Neural cell (in vitro differentiated cells): ENCODE measurements around the gene GALNT13. TPM values are rescaled to one million over a fixed set of nuclear protein-coding genes. Genes with fewer than 3 reads are reported as not detected.

Experiments
- H2AFZ ChIP-seq: fragments of 200-600, 300-800 bp; sonication (generic), shearing (Covaris generic); 2 replicates; pipeline ENCODE4 v1.6.0; 2014; ENCODE audit warnings: low read depth, mild to moderate bottlenecking, antibody characterized with exemption, low read length, moderate library complexity
- H3F3A ChIP-seq: fragments of 200-600 bp; shearing (Covaris generic); 2 replicates; pipeline ENCODE4 v1.6.1; 2016; ENCODE audit warnings: mild to moderate bottlenecking, moderate library complexity, mixed read lengths, antibody characterized with exemption, low read length; ENCODE audit not compliant: insufficient read depth, poor library complexity, severe bottlenecking
- H3K27ac ChIP-seq: fragments of 200-600, 300-800 bp; sonication (generic), shearing (Covaris generic); 2 replicates; pipeline ENCODE4 v1.5.1; 2014; ENCODE audit warnings: mild to moderate bottlenecking, low read length, moderate library complexity
- H3K27me3 ChIP-seq: fragments of 300-800, 200-600 bp; sonication (generic), shearing (Covaris generic); 2 replicates; pipeline ENCODE4 v1.6.0; 2014; ENCODE audit warnings: mild to moderate bottlenecking, low read depth, low read length, moderate library complexity; ENCODE audit not compliant: insufficient read depth
- H3K36me3 ChIP-seq: fragments of 300-800, 200-600 bp; sonication (generic), shearing (Covaris generic); 2 replicates; pipeline ENCODE4 v1.5.1; 2014; ENCODE audit warnings: mild to moderate bottlenecking, antibody characterized with exemption, low read length, moderate library complexity; ENCODE audit not compliant: insufficient read depth
- H3K4me2 ChIP-seq: fragments of 300-800, 200-600 bp; sonication (generic), shearing (Covaris generic); 2 replicates; pipeline ENCODE4 v1.6.0; 2014; ENCODE audit warnings: mild to moderate bottlenecking, low read length
- H3K4me3 ChIP-seq: fragments of 300-800, 200-600 bp; sonication (generic), shearing (Covaris generic); 2 replicates; pipeline ENCODE4 v1.5.1; 2014; ENCODE audit warnings: mild to moderate bottlenecking, low read length, moderate library complexity
- H3K79me2 ChIP-seq: fragments of 200-600 bp; shearing (Covaris generic); replicated peaks from 2 replicates; pipeline ENCODE4 v1.6.0; 2014; ENCODE audit warnings: mild to moderate bottlenecking, low read length, moderate library complexity; ENCODE audit not compliant: insufficient read depth
- H3K9ac ChIP-seq: fragments of 300-800, 200-600 bp; sonication (generic), shearing (Covaris generic); 2 replicates; pipeline ENCODE4 v1.6.1; 2016; ENCODE audit warnings: mild to moderate bottlenecking, low read length, mixed read lengths
- H3K9me2 ChIP-seq: fragments of 200-600 bp; shearing (Covaris generic); 2 replicates; pipeline ENCODE4 v1.6.1; 2016; ENCODE audit warnings: mild to moderate bottlenecking, low read length, mixed read lengths; ENCODE audit not compliant: insufficient read depth
- H3K9me3 ChIP-seq: fragments of 200-600, 300-800 bp; sonication (generic), shearing (Covaris generic); 2 replicates; pipeline ENCODE4 v1.6.1; 2016; ENCODE audit warnings: mild to moderate bottlenecking, mixed run types, low read length, moderate library complexity, mixed read lengths
- H4K20me1 ChIP-seq: fragments of 200-600 bp; shearing (Covaris generic); 2 replicates; pipeline ENCODE4 v1.6.1; 2016; ENCODE audit warnings: mild to moderate bottlenecking, mixed run types; ENCODE audit not compliant: insufficient read depth
- CTCF ChIP-seq: fragments of 450-650 bp; IDR thresholded peaks from 2 replicates; pipeline ENCODE4 v1.5.1; 2014; ENCODE audit warnings: antibody characterized with exemption, mild to moderate bottlenecking, moderate library complexity; ENCODE audit not compliant: poor library complexity, severe bottlenecking
- EP300 ChIP-seq: fragments of 450-650 bp; conservative IDR thresholded peaks from 2 replicates; pipeline ENCODE4 v1.6.1; 2014; ENCODE audit warnings: antibody characterized with exemption, mild to moderate bottlenecking, moderate library complexity; ENCODE audit not compliant: poor library complexity, severe bottlenecking
- EZH2 ChIP-seq: fragments of 200-600, 300-800 bp; shearing (Covaris generic), sonication (generic); IDR thresholded peaks from 2 replicates; pipeline ENCODE4 v1.6.1; 2014; ENCODE audit warnings: antibody characterized with exemption, low read length, borderline replicate concordance, mild to moderate bottlenecking; ENCODE audit not compliant: insufficient read depth, poor library complexity, severe bottlenecking
- MXI1 ChIP-seq: fragments of 450-650 bp; conservative IDR thresholded peaks from 2 replicates; pipeline ENCODE4 v1.6.1; 2014; ENCODE audit warnings: antibody characterized with exemption, mild to moderate bottlenecking; ENCODE audit not compliant: poor library complexity, severe bottlenecking
- POLR2AphosphoS5 ChIP-seq: IDR thresholded peaks from 2 replicates; pipeline ENCODE4 v1.6.1; 2012
- RAD21 ChIP-seq: fragments of 450-650 bp; conservative IDR thresholded peaks from 2 replicates; pipeline ENCODE4 v1.6.1; 2014; ENCODE audit warnings: antibody characterized with exemption, mild to moderate bottlenecking, moderate library complexity
- REST ChIP-seq: IDR thresholded peaks from 2 replicates; pipeline ENCODE4 v1.6.1; 2012; ENCODE audit warnings: borderline replicate concordance
- SMC3 ChIP-seq: fragments of 450-650 bp; conservative IDR thresholded peaks from 2 replicates; pipeline ENCODE4 v1.6.1; 2014; ENCODE audit warnings: antibody characterized with exemption, mild to moderate bottlenecking, moderate library complexity; ENCODE audit not compliant: poor library complexity
- TAF1 ChIP-seq: IDR thresholded peaks from 2 replicates; pipeline ENCODE4 v1.6.1; 2012; ENCODE audit warnings: low read depth
- polyA minus RNA-seq: library from RNA; depleted of rRNA, polyadenylated mRNA; stranded (reverse); fragments of >200 nt; gene quantifications from 2 replicates; pipeline ENCODE4 v1.2.3, GENCODE V29; 2014
- polyA plus RNA-seq: library from polyadenylated mRNA; depleted of rRNA; stranded (reverse); fragments of >200 nt; gene quantifications from 2 replicates; pipeline ENCODE4 v1.2.3, GENCODE V29; 2014

GALNT13 gene
- polyA plus RNA-seq = 10.9 and 12.4 TPM in 2 replicates
- polyA minus RNA-seq = 26.8 and 29.3 TPM in 2 replicates

- H3K9me3 ChIP-seq = no peaks in the 10 kb centered on the region
- no peaks in the 10 kb centered on the region for H3K36me3 ChIP-seq
- H2AFZ ChIP-seq = peak within 1 kb of the TSS; percentile 77
- H3F3A ChIP-seq = peaks cover 7% of the 10 kb centered on the region
- no peaks in the 10 kb centered on the region for H3K9me2 ChIP-seq
- peaks cover 31% of the 10 kb centered on the region for H3K27me3 ChIP-seq
- TF ChIP-seq EP300 (peak; percentile 38), POLR2AphosphoS5 (peak; percentile 59), MXI1 (no peak), EZH2 (no peak), CTCF (peak; percentile 62), SMC3 (peak; percentile 66), TAF1 (no peak), REST (no peak), RAD21 (peak; percentile 68)
- peak within 1 kb of the TSS; percentile 76 for H3K9ac ChIP-seq
- H3K4me2 ChIP-seq = peak within 1 kb of the TSS; percentile 85
- peaks cover 16% of the 10 kb centered on the region for H3K79me2 ChIP-seq
- peak within 1 kb of the TSS; percentile 86 for H3K4me3 ChIP-seq
- H3K27ac ChIP-seq = peak within 1 kb of the TSS; percentile 52
- no peaks in the 10 kb centered on the region for H4K20me1 ChIP-seq
Measured at GRCh38 chr2:153871231-153872221, at the start of gene GALNT13. GALNT13 (plus strand) TSS chr2:153871922.

- no peak overlapping the region for H3K4me2 ChIP-seq
Measured at GRCh38 chr2:153823880-153824279, 47.8 kb upstream of the GALNT13 start.

More at GRCh38 chr2:153823880-153824279, 47.8 kb upstream of the GALNT13 start:
- H3K27me3 ChIP-seq = no peaks in the 10 kb centered on the region
- no peaks in the 10 kb centered on the region for H3K9me2 ChIP-seq
- H3F3A ChIP-seq = no peaks in the 10 kb centered on the region
- H3K4me3 ChIP-seq = no peak overlapping the region
- TF ChIP-seq EP300 (no peak), REST (no peak), MXI1 (no peak), RAD21 (no peak)
- no peak overlapping the region for H3K27ac ChIP-seq
- H3K79me2 ChIP-seq = no peaks in the 10 kb centered on the region
- no peaks in the 10 kb centered on the region for H4K20me1 ChIP-seq
- H3K36me3 ChIP-seq = no peaks in the 10 kb centered on the region
- no peak overlapping the region for H2AFZ ChIP-seq
- no peaks in the 10 kb centered on the region for H3K9me3 ChIP-seq
- H3K9ac ChIP-seq = no peak overlapping the region
